H9 (cell line): ENCODE measurements around the gene FCSK. TPM values are rescaled to one million over a fixed set of nuclear protein-coding genes. Genes with fewer than 3 reads are reported as not detected.

Source experiments
- DNase-seq: peaks from one replicate; pipeline ENCODE4 v3.0.0-alpha.2; 2017
- H2AFZ ChIP-seq: one replicate; pipeline ENCODE4 v1.6.1; 2013; ENCODE audit warnings: mild to moderate bottlenecking, low read length, control low read depth, moderate library complexity
- H2AK5ac ChIP-seq: 2 replicates; pipeline ENCODE4 v1.6.1; 2013; ENCODE audit warnings: low read length, control low read depth, mixed read lengths; ENCODE audit not compliant: insufficient read length
- H2BK120ac ChIP-seq: one replicate; pipeline ENCODE4 v1.6.1; 2013; ENCODE audit warnings: low read depth, mild to moderate bottlenecking, low read length, control low read depth, inconsistent platforms; ENCODE audit not compliant: poor library complexity, severe bottlenecking
- H2BK12ac ChIP-seq: 2 replicates; pipeline ENCODE4 v1.6.1; 2013; ENCODE audit warnings: low read length, control low read depth, mixed read lengths, low read depth; ENCODE audit not compliant: insufficient read length
- H2BK15ac ChIP-seq: 2 replicates; pipeline ENCODE4 v1.6.1; 2013; ENCODE audit warnings: low read depth, low read length, control low read depth
- H2BK20ac ChIP-seq: one replicate; pipeline ENCODE4 v1.6.1; 2013; ENCODE audit warnings: low read depth, mild to moderate bottlenecking, low read length, control low read depth, inconsistent platforms; ENCODE audit not compliant: poor library complexity, severe bottlenecking
- H2BK5ac ChIP-seq: 2 replicates; pipeline ENCODE4 v1.6.1; 2013; ENCODE audit warnings: low read length, control low read depth, mixed read lengths; ENCODE audit not compliant: insufficient read length
- H3K14ac ChIP-seq: 2 replicates; pipeline ENCODE4 v1.6.1; 2013; ENCODE audit warnings: low read length, control low read depth; ENCODE audit not compliant: insufficient read depth
- H3K18ac ChIP-seq: 2 replicates; pipeline ENCODE4 v1.6.1; 2013; ENCODE audit warnings: low read depth, mild to moderate bottlenecking, mixed read lengths, low read length, control low read depth; ENCODE audit not compliant: insufficient read length
- H3K23ac ChIP-seq: 2 replicates; pipeline ENCODE4 v1.6.1; 2013; ENCODE audit warnings: low read length, control low read depth, mixed read lengths, low read depth; ENCODE audit not compliant: insufficient read length
- H3K23me2 ChIP-seq: 2 replicates; pipeline ENCODE4 v1.6.1; 2013; ENCODE audit warnings: low read depth, mild to moderate bottlenecking, mixed read lengths, low read length, control low read depth; ENCODE audit not compliant: insufficient read length, poor library complexity, severe bottlenecking
- H3K27ac ChIP-seq: 2 replicates; pipeline ENCODE4 v1.5.1; 2013; ENCODE audit warnings: low read length, control low read depth, mixed read lengths, low read depth; ENCODE audit not compliant: insufficient read length
- H3K27me3 ChIP-seq: 2 replicates; pipeline ENCODE4 v1.6.1; 2013; ENCODE audit warnings: low read length, control low read depth, inconsistent platforms; ENCODE audit not compliant: insufficient read depth
- H3K4ac ChIP-seq: 2 replicates; pipeline ENCODE4 v1.6.1; 2013; ENCODE audit warnings: low read depth, mild to moderate bottlenecking, control low read depth, inconsistent platforms, low read length, moderate library complexity
- H3K4me1 ChIP-seq: 2 replicates; pipeline ENCODE4 v1.6.1; 2013; ENCODE audit warnings: low read length, control low read depth, inconsistent platforms; ENCODE audit not compliant: insufficient read depth
- H3K4me2 ChIP-seq: 2 replicates; pipeline ENCODE4 v1.6.1; 2013; ENCODE audit warnings: low read length, control low read depth, mixed read lengths; ENCODE audit not compliant: insufficient read length, insufficient read depth
- H3K56ac ChIP-seq: 2 replicates; pipeline ENCODE4 v1.6.1; 2013; ENCODE audit warnings: low read depth, mild to moderate bottlenecking, mixed read lengths, low read length, control low read depth; ENCODE audit not compliant: insufficient read length
- H3K79me1 ChIP-seq: 2 replicates; pipeline ENCODE4 v1.6.1; 2013; ENCODE audit warnings: low read depth, mild to moderate bottlenecking, moderate library complexity, low read length, control low read depth, inconsistent platforms; ENCODE audit not compliant: insufficient read depth, poor library complexity, severe bottlenecking
- H3K79me2 ChIP-seq: 2 replicates; pipeline ENCODE4 v1.6.1; 2013; ENCODE audit warnings: low read length, control low read depth, inconsistent platforms; ENCODE audit not compliant: insufficient read depth
- H3K9ac ChIP-seq: 2 replicates; pipeline ENCODE4 v1.6.1; 2013; ENCODE audit warnings: low read length, control low read depth, mixed read lengths; ENCODE audit not compliant: insufficient read length; ENCODE audit errors: extremely low read depth
- H3K9me3 ChIP-seq: one replicate; pipeline ENCODE4 v1.6.1; 2013; ENCODE audit warnings: low read depth, low read length, inconsistent platforms; ENCODE audit not compliant: control insufficient read depth
- H3T11ph ChIP-seq: one replicate; pipeline ENCODE4 v1.6.1; 2013; ENCODE audit warnings: mild to moderate bottlenecking, low read length, control low read depth, inconsistent platforms
- H4K20me1 ChIP-seq: one replicate; pipeline ENCODE4 v1.6.1; 2013; ENCODE audit not compliant: control insufficient read depth, insufficient read length, insufficient read depth
- H4K5ac ChIP-seq: 2 replicates; pipeline ENCODE4 v1.6.1; 2013; ENCODE audit warnings: low read depth, mild to moderate bottlenecking, mixed read lengths, low read length, control low read depth; ENCODE audit not compliant: insufficient read length
- H4K8ac ChIP-seq: replicated peaks from 2 replicates; pipeline ENCODE4 v1.6.1; 2013; ENCODE audit warnings: low read length, control low read depth, mixed read lengths, low read depth; ENCODE audit not compliant: insufficient read length
- H4K91ac ChIP-seq: 2 replicates; pipeline ENCODE4 v1.6.1; 2013; ENCODE audit warnings: low read depth, mild to moderate bottlenecking, moderate library complexity, mixed read lengths, low read length, control low read depth; ENCODE audit not compliant: insufficient read length
- H3K27ac Mint-ChIP-seq, 3 experiments: 2 replicates in 2 of 3; 3 replicates in 1 of 3; pipeline ENCODE4 v1.8.0; 2020 to 2021; ENCODE audit warnings: mixed read lengths in 3 of 3, mild to moderate bottlenecking in 1 of 3, moderate library complexity in 1 of 3
- H3K27me3 Mint-ChIP-seq: 2 replicates; pipeline ENCODE4 v1.8.0; 2021; ENCODE audit warnings: low read depth, mild to moderate bottlenecking, moderate library complexity, mixed read lengths
- H3K36me3 Mint-ChIP-seq, 3 experiments: 2 replicates in 2 of 3; 3 replicates in 1 of 3; pipeline ENCODE4 v1.8.0; 2020 to 2021; ENCODE audit warnings: low read depth in 3 of 3, mixed read lengths in 3 of 3; ENCODE audit not compliant: insufficient read depth in 1 of 3
- H3K4me1 Mint-ChIP-seq, 2 experiments: 2 replicates each; pipeline ENCODE4 v1.8.0; 2020; ENCODE audit warnings: mixed read lengths in 2 of 2
- H3K4me3 Mint-ChIP-seq, 2 experiments: 2 replicates in 1 of 2; 3 replicates in 1 of 2; pipeline ENCODE4 v1.8.0; 2020 to 2021; ENCODE audit warnings: mild to moderate bottlenecking in 2 of 2, mixed read lengths in 2 of 2, moderate library complexity in 1 of 2
- H3K9me3 Mint-ChIP-seq, 2 experiments: 2 replicates in 1 of 2; 3 replicates in 1 of 2; pipeline ENCODE4 v1.8.0; 2020; ENCODE audit warnings: mild to moderate bottlenecking in 2 of 2, mixed read lengths in 2 of 2, moderate library complexity in 1 of 2
- WGBS: extraction: QIAGEN DNeasy Blood & Tissue Kit; methylation state at CpG from one replicate; pipeline ENCODE4 v1.1.7; 2013; ENCODE audit warnings: missing lambda C conversion rate, low lambda C conversion rate, mixed read lengths; ENCODE audit not compliant: insufficient read length; ENCODE audit errors: extremely low coverage; 5-methylcytosine and 5-hydroxymethylcytosine counted together
- total RNA-seq: library from RNA; stranded (reverse); gene quantifications from 2 replicates; pipeline ENCODE4 v1.2.1, GENCODE V29; 2021
- TF ChIP-seq, protein P1 (sequence below): fragments of 200-600 bp; sonication (generic); conservative IDR thresholded peaks from 3 replicates; pipeline ENCODE4 v1.8.0; 2021; ENCODE audit warnings: antibody characterized with exemption, mild to moderate bottlenecking

Gene FCSK
- total RNA-seq, 1 experiment from 2014 or later, result 6.5 TPM

DNA sequence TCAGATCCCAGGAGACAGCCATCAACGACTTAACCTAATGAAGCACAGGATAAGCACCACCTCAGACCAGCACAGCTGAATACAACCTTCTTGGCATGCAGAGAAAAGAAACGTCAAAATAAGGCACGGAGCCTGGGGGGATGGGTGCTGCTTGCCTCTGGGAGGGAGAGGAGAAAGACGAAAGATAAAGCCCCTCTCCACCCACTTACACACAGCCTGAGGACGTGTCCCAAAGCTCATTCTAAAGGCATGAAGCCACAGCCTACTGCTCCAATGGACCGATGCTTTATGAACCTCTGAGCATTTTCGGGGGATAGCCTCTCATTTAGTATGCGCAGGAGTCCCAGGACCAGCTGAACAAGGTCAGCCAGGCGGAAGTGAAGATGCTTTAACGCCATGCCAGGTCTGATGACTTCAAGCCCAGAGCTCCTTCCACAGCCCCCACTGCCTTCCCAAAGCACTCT, 46.6 kb upstream of the FCSK start:
- H3K27me3 Mint-ChIP-seq, result no peaks in the 10 kb centered on the region
- Histone ChIP-seq H3K79me2 (no peaks in the 10 kb centered on the region; the same call in 1 of the 2 replicates), H2BK5ac (no peak overlapping the region), H3K23me2 (no peaks in the 10 kb centered on the region), H2BK120ac (no peak overlapping the region), H4K8ac (no peak overlapping the region), H4K5ac (no peak overlapping the region), H3K4me2 (no peak overlapping the region), H3K9me3 (no peaks in the 10 kb centered on the region), H3K4ac (no peak overlapping the region), H3K4me1 (peaks cover 9% of the 10 kb centered on the region; the same call in 1 of the 2 replicates), H3K27me3 (no peaks in the 10 kb centered on the region), H2AFZ (no peak overlapping the region), H3K23ac (no peak overlapping the region), H2BK15ac (no peak overlapping the region), H4K91ac (no peak overlapping the region), H2AK5ac (no peak overlapping the region), H3K56ac (no peak overlapping the region), H3K27ac (no peak overlapping the region), H4K20me1 (no peaks in the 10 kb centered on the region), H2BK20ac (no peak overlapping the region), H3K9ac (no peak overlapping the region), H2BK12ac (no peak overlapping the region), H3K18ac (no peak overlapping the region), H3T11ph (no peak overlapping the region), H3K14ac (no peak overlapping the region), H3K79me1 (peaks cover 2% of the 10 kb centered on the region)
- WGBS, result no CpG with 5 or more reads among the region's 10 CpGs
- TF ChIP-seq, protein P1, sequence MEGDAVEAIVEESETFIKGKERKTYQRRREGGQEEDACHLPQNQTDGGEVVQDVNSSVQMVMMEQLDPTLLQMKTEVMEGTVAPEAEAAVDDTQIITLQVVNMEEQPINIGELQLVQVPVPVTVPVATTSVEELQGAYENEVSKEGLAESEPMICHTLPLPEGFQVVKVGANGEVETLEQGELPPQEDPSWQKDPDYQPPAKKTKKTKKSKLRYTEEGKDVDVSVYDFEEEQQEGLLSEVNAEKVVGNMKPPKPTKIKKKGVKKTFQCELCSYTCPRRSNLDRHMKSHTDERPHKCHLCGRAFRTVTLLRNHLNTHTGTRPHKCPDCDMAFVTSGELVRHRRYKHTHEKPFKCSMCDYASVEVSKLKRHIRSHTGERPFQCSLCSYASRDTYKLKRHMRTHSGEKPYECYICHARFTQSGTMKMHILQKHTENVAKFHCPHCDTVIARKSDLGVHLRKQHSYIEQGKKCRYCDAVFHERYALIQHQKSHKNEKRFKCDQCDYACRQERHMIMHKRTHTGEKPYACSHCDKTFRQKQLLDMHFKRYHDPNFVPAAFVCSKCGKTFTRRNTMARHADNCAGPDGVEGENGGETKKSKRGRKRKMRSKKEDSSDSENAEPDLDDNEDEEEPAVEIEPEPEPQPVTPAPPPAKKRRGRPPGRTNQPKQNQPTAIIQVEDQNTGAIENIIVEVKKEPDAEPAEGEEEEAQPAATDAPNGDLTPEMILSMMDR, result no peak
- H3K4me1 Mint-ChIP-seq, result peaks cover 15 to 26% of the 10 kb centered on the region in 2 experiments
- H3K36me3 Mint-ChIP-seq, result peaks cover 5 to 24% (median 15%) of the 10 kb centered on the region in 3 experiments; a peak in 6 of 7 replicates
- H3K27ac Mint-ChIP-seq, result peak overlapping the region; percentile 8 to 94 (median 21); a peak in 5 of 7 replicates
- no peak for DNase-seq
- H3K9me3 Mint-ChIP-seq, result peaks cover 0 to 2% of the 10 kb centered on the region in 2 experiments; a peak in 1 of 5 replicates
- H3K4me3 Mint-ChIP-seq, result no peak overlapping the region
